GM21447 (cell line): Measurements from ENCODE around the gene PCDHGA11.
A peak's percentile ranks its signal among the peaks of the same experiment; 100 is the strongest.
"Not testable (repeated sequence)": the region's sequence is repeated elsewhere in the genome, so short reads cannot be mapped to it uniquely, and the experiment has no call there.

ENCODE experiments used
- ATAC-seq: cut with Tn5 transposase; IDR thresholded peaks from one replicate; pipeline ENCODE4 v1.9.1; 2021; ENCODE audit not compliant: unreplicated experiment

PCDHGA11 gene

GRCh38 chr5:141420855-141421488, at the start of gene PCDHGA11:
Gene PCDHGA11 (plus strand): TSS chr5:141421051. CDS start chr5:141421228, 177 bp downstream.
- no peak for ATAC-seq

- no peak for ATAC-seq
Observed at GRCh38 chr5:141371572-141372475, 49.0 kb upstream of the PCDHGA11 start.

DNA sequence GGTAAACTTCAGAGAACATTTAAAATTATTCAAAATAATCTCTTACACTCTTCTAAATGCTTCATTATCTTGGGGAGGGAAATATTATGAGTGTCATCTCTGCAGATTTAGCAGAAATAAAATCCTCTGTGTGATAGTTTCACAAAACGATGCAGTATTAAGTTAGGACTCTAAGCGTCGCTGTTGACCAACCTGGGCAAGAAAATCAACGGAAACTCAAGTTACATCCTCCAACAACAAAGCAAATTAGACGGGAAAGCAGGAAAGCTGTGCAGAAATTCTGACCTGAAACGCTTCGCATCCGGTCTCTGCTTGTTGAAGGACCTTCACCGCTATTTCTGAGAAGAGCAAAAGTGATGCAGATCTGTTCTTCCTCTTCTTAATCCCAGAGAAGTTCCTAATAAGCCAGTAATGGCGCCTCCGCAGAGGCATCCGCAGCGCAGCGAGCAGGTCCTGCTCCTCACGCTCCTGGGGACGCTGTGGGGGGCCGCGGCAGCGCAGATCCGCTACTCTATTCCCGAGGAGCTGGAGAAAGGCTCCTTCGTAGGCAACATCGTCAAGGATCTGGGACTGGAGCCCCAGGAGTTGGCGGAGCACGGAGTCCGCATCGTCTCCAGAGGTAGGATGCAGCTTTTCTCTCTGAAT, 47.1 kb upstream of the PCDHGA11 start, which contains the start of gene PCDHGA6:
Gene PCDHGA6 (plus strand): TSS at position 219 of the 645 bp plus-strand sequence. CDS start 193 bp downstream, at position 412.
- ATAC-seq = no peak

DNA sequence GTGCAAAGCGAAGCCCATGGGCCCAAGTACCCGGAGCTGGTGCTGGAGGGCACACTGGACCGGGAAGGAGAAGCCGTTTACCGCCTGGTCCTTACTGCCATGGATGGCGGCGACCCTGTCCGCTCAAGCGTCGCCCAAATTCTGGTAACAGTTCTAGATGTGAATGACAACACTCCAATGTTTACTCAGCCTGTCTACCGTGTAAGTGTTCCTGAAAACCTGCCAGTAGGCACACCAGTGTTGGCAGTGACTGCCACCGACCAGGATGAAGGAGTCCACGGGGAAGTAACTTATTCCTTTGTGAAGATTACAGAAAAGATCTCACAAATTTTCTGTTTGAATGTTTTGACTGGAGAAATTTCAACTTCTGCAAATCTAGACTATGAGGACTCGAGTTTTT, 46.2 kb upstream of the PCDHGA11 start:
- no peak for ATAC-seq

GRCh38 chr5:141375444-141376155, 45.3 kb upstream of the PCDHGA11 start:
- not testable (repeated sequence) for ATAC-seq

- no peak for ATAC-seq
Observed at GRCh38 chr5:141382469-141383294, 38.2 kb upstream of the PCDHGA11 start, which contains the start of gene PCDHGA7. Gene PCDHGA7 (plus strand): TSS chr5:141382742. CDS start chr5:141382900, 158 bp downstream.

DNA sequence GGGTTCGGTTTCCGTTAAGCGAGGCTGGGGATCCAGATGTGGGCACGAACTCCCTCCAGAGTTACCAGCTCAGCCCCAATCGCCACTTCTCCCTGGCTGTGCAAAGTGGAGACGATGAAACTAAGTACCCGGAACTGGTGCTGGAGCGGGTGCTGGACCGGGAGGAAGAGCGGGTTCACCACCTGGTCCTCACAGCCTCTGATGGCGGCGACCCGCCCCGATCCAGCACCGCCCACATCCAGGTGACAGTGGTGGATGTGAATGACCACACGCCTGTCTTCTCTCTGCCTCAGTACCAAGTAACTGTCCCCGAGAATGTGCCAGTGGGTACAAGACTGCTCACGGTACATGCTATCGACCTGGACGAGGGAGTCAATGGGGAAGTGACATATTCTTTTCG, 37.5 kb upstream of the PCDHGA11 start:
- ATAC-seq = no peak

DNA sequence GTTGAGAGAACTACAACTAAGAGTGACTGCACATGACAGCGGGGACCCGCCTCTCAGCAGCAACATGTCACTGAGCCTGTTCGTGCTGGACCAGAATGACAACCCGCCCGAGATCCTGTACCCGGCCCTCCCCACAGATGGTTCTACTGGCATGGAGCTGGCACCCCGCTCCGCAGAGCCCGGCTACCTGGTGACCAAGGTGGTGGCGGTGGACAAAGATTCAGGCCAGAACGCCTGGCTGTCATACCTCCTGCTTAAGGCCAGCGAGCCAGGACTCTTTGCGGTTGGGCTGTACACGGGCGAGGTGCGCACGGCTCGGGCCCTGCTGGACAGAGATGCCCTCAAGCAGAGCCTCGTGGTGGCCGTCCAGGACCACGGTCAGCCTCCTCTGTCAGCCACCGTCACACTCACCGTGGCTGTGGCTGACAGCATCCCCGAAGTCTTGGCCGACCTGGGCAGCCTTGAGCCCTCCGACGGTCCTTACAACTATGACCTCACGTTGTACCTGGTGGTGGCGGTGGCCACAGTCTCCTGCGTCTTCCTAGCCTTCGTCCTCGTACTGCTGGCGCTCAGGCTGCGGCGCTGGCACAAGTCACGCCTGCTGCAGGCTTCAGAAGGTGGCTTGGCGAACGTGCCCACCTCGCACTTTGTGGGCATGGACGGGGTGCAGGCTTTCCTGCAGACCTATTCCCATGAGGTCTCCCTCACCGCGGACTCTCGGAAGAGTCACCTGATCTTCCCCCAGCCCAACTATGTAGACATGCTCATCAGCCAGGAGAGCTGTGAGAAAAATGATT, 36.2 kb upstream of the PCDHGA11 start:
- no peak for ATAC-seq

- not testable (repeated sequence) for ATAC-seq
Observed at GRCh38 chr5:141387557-141388311, 33.1 kb upstream of the PCDHGA11 start, which contains the start of gene PCDHGB4. Gene PCDHGB4 (plus strand): TSS chr5:141387698. CDS start chr5:141387885, 187 bp downstream.

DNA sequence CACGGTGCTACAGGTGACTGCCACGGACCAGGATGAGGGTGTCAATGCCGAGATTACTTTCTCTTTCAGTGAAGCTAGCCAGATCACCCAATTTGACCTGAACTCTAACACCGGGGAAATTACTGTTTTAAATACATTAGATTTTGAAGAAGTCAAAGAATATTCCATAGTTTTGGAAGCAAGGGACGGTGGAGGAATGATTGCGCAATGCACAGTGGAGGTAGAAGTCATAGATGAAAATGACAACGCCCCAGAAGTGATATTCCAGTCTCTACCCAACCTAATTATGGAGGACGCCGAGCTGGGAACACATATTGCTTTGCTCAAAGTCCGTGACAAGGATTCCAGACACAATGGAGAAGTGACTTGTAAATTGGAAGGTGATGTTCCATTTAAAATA, 32.2 kb upstream of the PCDHGA11 start:
- no peak for ATAC-seq

- no peak for ATAC-seq
Observed at GRCh38 chr5:141389153-141390042, 31.5 kb upstream of the PCDHGA11 start.

- no peak for ATAC-seq
Observed at GRCh38 chr5:141392429-141393198, 28.2 kb upstream of the PCDHGA11 start, which contains the start of gene PCDHGA8. Gene PCDHGA8 (plus strand): TSS chr5:141392633. CDS start chr5:141392814, 181 bp downstream.

GRCh38 chr5:141393267-141393666, 27.6 kb upstream of the PCDHGA11 start:
- no peak for ATAC-seq

- not testable (repeated sequence) for ATAC-seq
Observed at GRCh38 chr5:141394401-141395187, 26.3 kb upstream of the PCDHGA11 start.

- ATAC-seq = peak; percentile 73
Observed at GRCh38 chr5:141397756-141398551, 22.9 kb upstream of the PCDHGA11 start, which contains the start of gene PCDHGB5. Gene PCDHGB5 (plus strand): TSS chr5:141397947. CDS start chr5:141398128, 181 bp downstream.
